ENCODE measurements around the gene MAS1L. TPM values are rescaled to one million over a fixed set of nuclear protein-coding genes. Genes with fewer than 3 reads are reported as not detected.

Gene MAS1L
- total RNA-seq, 2 donors from 2014 or later, result not detected

GRCh38 chr6:29521006-29521680 lies 33.4 kb upstream of the MAS1L start:
- Mint-ChIP-seq H3K27me3 (peaks cover 38% of the 10 kb centered on the region), H3K36me3 (ENCODE audit: low read depth) (peaks cover 2% of the 10 kb centered on the region), H3K4me1 (peaks cover 8% of the 10 kb centered on the region), H3K4me3 (no peak overlapping the region), H3K27ac (no peak overlapping the region)
- no peaks in the 10 kb centered on the region for H3K9me3 ChIP-seq (ENCODE audit: control insufficient read depth, low read length, poor library complexity, severe bottlenecking)
- DNase-seq (no peak), ATAC-seq (no peak)

GRCh38 chr6:29520232-29520631 lies 32.5 kb upstream of the MAS1L start:
- H3K4me1 Mint-ChIP-seq, result peaks cover 13% of the 10 kb centered on the region
- H3K27me3 Mint-ChIP-seq, result peaks cover 29% of the 10 kb centered on the region
- DNase-seq, result no peak
- H3K36me3 Mint-ChIP-seq (ENCODE audit: low read depth), result peaks cover 2% of the 10 kb centered on the region
- H3K9me3 ChIP-seq (ENCODE audit: control insufficient read depth, low read length, poor library complexity, severe bottlenecking), result no peaks in the 10 kb centered on the region
- no peak for ATAC-seq
- H3K4me3 Mint-ChIP-seq, result no peak overlapping the region
- H3K27ac Mint-ChIP-seq, result no peak overlapping the region

GRCh38 chr6:29519291-29520010 lies 31.7 kb upstream of the MAS1L start:
- ATAC-seq (no peak), DNase-seq (no peak)
- no peaks in the 10 kb centered on the region for H3K9me3 ChIP-seq (ENCODE audit: control insufficient read depth, low read length, poor library complexity, severe bottlenecking)
- H3K27ac Mint-ChIP-seq, result no peak overlapping the region
- H3K27me3 Mint-ChIP-seq, result peaks cover 22% of the 10 kb centered on the region
- H3K36me3 Mint-ChIP-seq (ENCODE audit: low read depth), result peaks cover 4% of the 10 kb centered on the region
- peaks cover 18% of the 10 kb centered on the region for H3K4me1 Mint-ChIP-seq
- no peak overlapping the region for H3K4me3 Mint-ChIP-seq

- ATAC-seq (no peak), DNase-seq (no peak)
- H3K4me1 Mint-ChIP-seq, result peaks cover 20% of the 10 kb centered on the region
- H3K9me3 ChIP-seq (ENCODE audit: control insufficient read depth, low read length, poor library complexity, severe bottlenecking), result no peaks in the 10 kb centered on the region
- H3K27me3 Mint-ChIP-seq, result peaks cover 16% of the 10 kb centered on the region
- peaks cover 3% of the 10 kb centered on the region for H3K36me3 Mint-ChIP-seq (ENCODE audit: low read depth)
- no peak overlapping the region for H3K4me3 Mint-ChIP-seq
- no peak overlapping the region for H3K27ac Mint-ChIP-seq
Measured at GRCh38 chr6:29517728-29518440, 30.1 kb upstream of the MAS1L start.

GRCh38 chr6:29517245-29517644 lies 29.5 kb upstream of the MAS1L start:
- ATAC-seq, result no peak
- Mint-ChIP-seq H3K4me1 (peaks cover 20% of the 10 kb centered on the region), H3K4me3 (no peak overlapping the region), H3K27me3 (peaks cover 16% of the 10 kb centered on the region), H3K27ac (no peak overlapping the region), H3K36me3 (ENCODE audit: low read depth) (peaks cover 3% of the 10 kb centered on the region)
- H3K9me3 ChIP-seq (ENCODE audit: control insufficient read depth, low read length, poor library complexity, severe bottlenecking), result no peaks in the 10 kb centered on the region
- no peak for DNase-seq

- Mint-ChIP-seq H3K27ac (peak overlapping the region; percentile 19), H3K27me3 (peaks cover 22% of the 10 kb centered on the region)
- ATAC-seq, result peak; percentile 94
Measured at GRCh38 chr6:29516108-29516507, 28.4 kb upstream of the MAS1L start.

GRCh38 chr6:29510746-29511300 lies 23.1 kb upstream of the MAS1L start:
- H3K9me3 ChIP-seq (ENCODE audit: control insufficient read depth, low read length, poor library complexity, severe bottlenecking), result no peaks in the 10 kb centered on the region
- DNase-seq (no peak), ATAC-seq (no peak)
- peaks cover 25% of the 10 kb centered on the region for H3K27me3 Mint-ChIP-seq
- no peak overlapping the region for H3K4me3 Mint-ChIP-seq
- peaks cover 6% of the 10 kb centered on the region for H3K36me3 Mint-ChIP-seq (ENCODE audit: low read depth)
- H3K4me1 Mint-ChIP-seq, result peaks cover 9% of the 10 kb centered on the region
- no peak overlapping the region for H3K27ac Mint-ChIP-seq

More at GRCh38 chr6:29516108-29516507, 28.4 kb upstream of the MAS1L start:
- Mint-ChIP-seq H3K4me1 (peaks cover 20% of the 10 kb centered on the region), H3K36me3 (ENCODE audit: low read depth) (peaks cover 3% of the 10 kb centered on the region), H3K4me3 (peak overlapping the region; percentile 13)
- no peak for DNase-seq
- no peaks in the 10 kb centered on the region for H3K9me3 ChIP-seq (ENCODE audit: control insufficient read depth, low read length, poor library complexity, severe bottlenecking)

GRCh38 chr6:29510202-29510601 lies 22.4 kb upstream of the MAS1L start:
- H3K4me1 Mint-ChIP-seq, result peaks cover 8% of the 10 kb centered on the region
- H3K27ac Mint-ChIP-seq, result no peak overlapping the region
- H3K9me3 ChIP-seq (ENCODE audit: control insufficient read depth, low read length, poor library complexity, severe bottlenecking), result no peaks in the 10 kb centered on the region
- DNase-seq, result no peak
- H3K4me3 Mint-ChIP-seq, result no peak overlapping the region
- H3K27me3 Mint-ChIP-seq, result peaks cover 30% of the 10 kb centered on the region
- ATAC-seq, result no peak
- H3K36me3 Mint-ChIP-seq (ENCODE audit: low read depth), result peaks cover 6% of the 10 kb centered on the region

GRCh38 chr6:29509711-29510110 lies 22.0 kb upstream of the MAS1L start:
- H3K27me3 Mint-ChIP-seq, result peaks cover 35% of the 10 kb centered on the region
- H3K9me3 ChIP-seq (ENCODE audit: control insufficient read depth, low read length, poor library complexity, severe bottlenecking), result no peaks in the 10 kb centered on the region
- H3K4me1 Mint-ChIP-seq, result peaks cover 5% of the 10 kb centered on the region
- H3K4me3 Mint-ChIP-seq, result no peak overlapping the region
- peaks cover 5% of the 10 kb centered on the region for H3K36me3 Mint-ChIP-seq (ENCODE audit: low read depth)
- no peak overlapping the region for H3K27ac Mint-ChIP-seq
- DNase-seq, result no peak
- ATAC-seq, result no peak

- DNase-seq (no peak), ATAC-seq (no peak)
- no peak overlapping the region for H3K4me3 Mint-ChIP-seq
- peaks cover 36% of the 10 kb centered on the region for H3K27me3 Mint-ChIP-seq
- peaks cover 3% of the 10 kb centered on the region for H3K36me3 Mint-ChIP-seq (ENCODE audit: low read depth)
- H3K9me3 ChIP-seq (ENCODE audit: control insufficient read depth, low read length, poor library complexity, severe bottlenecking), result no peaks in the 10 kb centered on the region
- peaks cover 2% of the 10 kb centered on the region for H3K4me1 Mint-ChIP-seq
- H3K27ac Mint-ChIP-seq, result no peak overlapping the region
Measured at GRCh38 chr6:29509239-29509638, 21.5 kb upstream of the MAS1L start.

- H3K4me1 Mint-ChIP-seq, result no peaks in the 10 kb centered on the region
- no peak overlapping the region for H3K27ac Mint-ChIP-seq
- H3K9me3 ChIP-seq (ENCODE audit: control insufficient read depth, low read length, poor library complexity, severe bottlenecking), result no peaks in the 10 kb centered on the region
- ATAC-seq (no peak), DNase-seq (no peak)
- H3K4me3 Mint-ChIP-seq, result no peak overlapping the region
- H3K27me3 Mint-ChIP-seq, result peaks cover 50% of the 10 kb centered on the region
- H3K36me3 Mint-ChIP-seq (ENCODE audit: low read depth), result peaks cover 3% of the 10 kb centered on the region
Measured at GRCh38 chr6:29507319-29507718, 19.6 kb upstream of the MAS1L start.

GRCh38 chr6:29506446-29507067 lies 18.8 kb upstream of the MAS1L start:
- no peaks in the 10 kb centered on the region for H3K9me3 ChIP-seq (ENCODE audit: control insufficient read depth, low read length, poor library complexity, severe bottlenecking)
- Mint-ChIP-seq H3K36me3 (ENCODE audit: low read depth) (peaks cover 3% of the 10 kb centered on the region), H3K27me3 (peaks cover 46% of the 10 kb centered on the region), H3K4me3 (no peak overlapping the region), H3K4me1 (no peaks in the 10 kb centered on the region), H3K27ac (no peak overlapping the region)
- ATAC-seq (no peak), DNase-seq (no peak)

GRCh38 chr6:29505808-29506207 lies 18.1 kb upstream of the MAS1L start:
- H3K27me3 Mint-ChIP-seq, result peaks cover 41% of the 10 kb centered on the region
- no peaks in the 10 kb centered on the region for H3K4me1 Mint-ChIP-seq
- no peak for DNase-seq
- peaks cover 2% of the 10 kb centered on the region for H3K36me3 Mint-ChIP-seq (ENCODE audit: low read depth)
- H3K9me3 ChIP-seq (ENCODE audit: control insufficient read depth, low read length, poor library complexity, severe bottlenecking), result no peaks in the 10 kb centered on the region
- no peak overlapping the region for H3K27ac Mint-ChIP-seq
- H3K4me3 Mint-ChIP-seq, result no peak overlapping the region
- ATAC-seq, result no peak
